KMS-11 (cell line): Measurements from ENCODE around the gene RPL35.

Experiments used
- H2AFZ ChIP-seq: fragments of 200-600 bp; sonication (generic); 2 replicates; pipeline ENCODE4 v1.6.1; 2016; ENCODE audit warnings: antibody characterized with exemption, mixed run types, low read depth
- H3K27ac ChIP-seq: fragments of 200-600 bp; sonication (generic); 2 replicates; pipeline ENCODE4 v1.6.1; 2016; ENCODE audit warnings: mild to moderate bottlenecking, mixed run types
- H3K27me3 ChIP-seq: fragments of 200-600 bp; sonication (generic); 2 replicates; pipeline ENCODE4 v1.6.1; 2017; ENCODE audit warnings: mild to moderate bottlenecking, low read depth, mixed run types, moderate library complexity; ENCODE audit not compliant: insufficient read depth
- H3K36me3 ChIP-seq: fragments of 200-600 bp; sonication (generic); 2 replicates; pipeline ENCODE4 v1.6.1; 2017; ENCODE audit warnings: mild to moderate bottlenecking, mixed run types; ENCODE audit not compliant: insufficient read depth
- H3K4me1 ChIP-seq: fragments of 200-600 bp; sonication (generic); 2 replicates; pipeline ENCODE4 v1.6.1; 2016; ENCODE audit warnings: mild to moderate bottlenecking, low read depth, mixed run types; ENCODE audit not compliant: poor library complexity, severe bottlenecking
- H3K4me2 ChIP-seq: fragments of 200-600 bp; sonication (generic); 2 replicates; pipeline ENCODE4 v1.7.0; 2016; ENCODE audit warnings: mild to moderate bottlenecking, mixed run types
- H3K4me3 ChIP-seq: fragments of 200-600 bp; sonication (generic); IDR thresholded peaks from 2 replicates; pipeline ENCODE4 v1.6.1; 2017; ENCODE audit warnings: low read depth, low read length, mixed read lengths; ENCODE audit not compliant: insufficient read depth
- H3K79me2 ChIP-seq: fragments of 200-600 bp; sonication (generic); 2 replicates; pipeline ENCODE4 v1.6.1; 2016; ENCODE audit warnings: low read depth, mixed run types; ENCODE audit not compliant: insufficient read depth
- H3K9ac ChIP-seq: fragments of 200-600 bp; sonication (generic); 2 replicates; pipeline ENCODE4 v1.6.1; 2016; ENCODE audit warnings: mild to moderate bottlenecking, mixed run types
- H4K20me1 ChIP-seq: fragments of 200-600 bp; sonication (generic); 2 replicates; pipeline ENCODE4 v1.6.1; 2016; ENCODE audit warnings: mild to moderate bottlenecking, mixed run types; ENCODE audit not compliant: insufficient read depth
- CTCF ChIP-seq: fragments of 200-600 bp; sonication (generic); conservative IDR thresholded peaks from 2 replicates; pipeline ENCODE4 v1.6.1; 2017; ENCODE audit warnings: low read depth, mild to moderate bottlenecking, antibody characterized with exemption, low read length, moderate library complexity, mixed read lengths

Gene RPL35

GRCh38 chr9:124815601-124816000 lies 46.2 kb downstream of the RPL35 start:
- TF ChIP-seq CTCF: no peak
- no peaks in the 10 kb centered on the region for H3K27me3 ChIP-seq
- H3K4me1 ChIP-seq: no peaks in the 10 kb centered on the region

GRCh38 chr9:124814164-124814535 lies 47.6 kb downstream of the RPL35 start:
- TF ChIP-seq CTCF: no peak
- no peaks in the 10 kb centered on the region for H3K36me3 ChIP-seq
- H3K9ac ChIP-seq: no peak overlapping the region
- H2AFZ ChIP-seq: no peak overlapping the region
- no peak overlapping the region for H3K4me2 ChIP-seq
- no peaks in the 10 kb centered on the region for H4K20me1 ChIP-seq
- H3K4me1 ChIP-seq: no peaks in the 10 kb centered on the region
- H3K79me2 ChIP-seq: no peaks in the 10 kb centered on the region
- no peaks in the 10 kb centered on the region for H3K27me3 ChIP-seq
- H3K4me3 ChIP-seq: no peak overlapping the region
- no peak overlapping the region for H3K27ac ChIP-seq

More at GRCh38 chr9:124815601-124816000, 46.2 kb downstream of the RPL35 start:
- Histone ChIP-seq H3K4me2 (no peak overlapping the region), H3K36me3 (no peaks in the 10 kb centered on the region), H3K9ac (no peak overlapping the region), H3K27ac (no peak overlapping the region), H3K4me3 (no peak overlapping the region), H3K79me2 (no peaks in the 10 kb centered on the region), H4K20me1 (no peaks in the 10 kb centered on the region), H2AFZ (no peak overlapping the region)

- Histone ChIP-seq H3K4me3 (no peak overlapping the region), H2AFZ (no peak overlapping the region), H3K27ac (no peak overlapping the region), H3K27me3 (no peaks in the 10 kb centered on the region), H3K79me2 (no peaks in the 10 kb centered on the region), H3K4me2 (no peak overlapping the region), H4K20me1 (no peaks in the 10 kb centered on the region), H3K9ac (no peak overlapping the region), H3K36me3 (no peaks in the 10 kb centered on the region), H3K4me1 (no peaks in the 10 kb centered on the region)
- no peak for TF ChIP-seq CTCF
These were observed 48.1 kb downstream of the RPL35 start for GRCh38 chr9:124813501-124814163.

GRCh38 chr9:124813041-124813440 lies 48.7 kb downstream of the RPL35 start:
- Histone ChIP-seq H3K79me2 (no peaks in the 10 kb centered on the region), H3K4me1 (no peaks in the 10 kb centered on the region), H4K20me1 (no peaks in the 10 kb centered on the region), H3K36me3 (no peaks in the 10 kb centered on the region), H3K9ac (no peak overlapping the region), H3K27me3 (no peaks in the 10 kb centered on the region), H2AFZ (no peak overlapping the region), H3K4me2 (no peak overlapping the region), H3K27ac (no peak overlapping the region), H3K4me3 (no peak overlapping the region)
- no peak for TF ChIP-seq CTCF
